Spleen (tissue), 11 donors: ENCODE measurements around the gene RNF43. TPM values are rescaled to one million over a fixed set of nuclear protein-coding genes. Genes with fewer than 3 reads are reported as not detected.
"Not testable (repeated sequence)": the region's sequence is repeated elsewhere in the genome, so short reads cannot be mapped to it uniquely, and the experiment has no call there.

Source experiments
- DNase-seq: peaks from one replicate; pipeline ENCODE4 v3.0.0-alpha.2; 2020
- H3K27ac ChIP-seq, 8 donors: fragments of 200-600 bp; sonication (generic) in 7 of 8; 1 replicate in 4 of 8; 2 replicates in 4 of 8; pipeline versions ENCODE4 v1.5.0 to v1.8.0; 2016 to 2021; ENCODE audit warnings: inconsistent platforms in 4 of 8, mild to moderate bottlenecking in 4 of 8, moderate library complexity in 1 of 8
- H3K27me3 ChIP-seq, 7 donors: fragments of 200-600 bp; sonication (generic) in 6 of 7; replicated peaks in 1 of 7; 1 replicate in 4 of 7; 2 replicates in 3 of 7; pipeline versions ENCODE4 v1.5.0 to v1.8.0; 2016 to 2021; ENCODE audit warnings: inconsistent platforms in 3 of 7, mild to moderate bottlenecking in 1 of 7
- H3K36me3 ChIP-seq, 6 donors: fragments of 200-600 bp; sonication (generic) in 5 of 6; 1 replicate in 4 of 6; 2 replicates in 2 of 6; pipeline versions ENCODE4 v1.5.0 to v1.8.0; 2016 to 2021; ENCODE audit warnings: inconsistent platforms in 2 of 6
- H3K4me1 ChIP-seq, 6 donors: fragments of 200-600 bp; sonication (generic) in 5 of 6; 1 replicate in 3 of 6; 2 replicates in 3 of 6; pipeline versions ENCODE4 v1.5.0 to v1.8.0; 2016 to 2021; ENCODE audit warnings: inconsistent platforms in 3 of 6
- H3K4me3 ChIP-seq, 8 donors: fragments of 200-600 bp; sonication (generic) in 7 of 8; 1 replicate in 4 of 8; 2 replicates in 4 of 8; pipeline versions ENCODE4 v1.5.0 to v1.8.0; 2016 to 2021; ENCODE audit warnings: inconsistent platforms in 4 of 8, mild to moderate bottlenecking in 4 of 8, moderate library complexity in 2 of 8
- H3K9me3 ChIP-seq, 8 donors: fragments of 200-600 bp; sonication (generic) in 7 of 8; 1 replicate in 4 of 8; 2 replicates in 4 of 8; pipeline versions ENCODE4 v1.5.0 to v1.8.0; 2016 to 2021; ENCODE audit warnings: inconsistent platforms in 4 of 8
- CTCF ChIP-seq, 11 experiments: fragments of 200-600 bp in 7 of 11; fragments of 450-650 bp in 4 of 11; sonication (generic) in 4 of 11; IDR thresholded peaks in 8 of 11; conservative IDR thresholded peaks in 3 of 11; 1 replicate in 7 of 11; 2 replicates in 4 of 11; pipeline versions ENCODE4 v1.4.0 to v1.8.0; 2016 to 2021; ENCODE audit warnings: antibody characterized with exemption in 11 of 11, inconsistent platforms in 4 of 11, mild to moderate bottlenecking in 1 of 11
- POLR2A ChIP-seq, 3 donors: fragments of 450-650 bp; IDR thresholded peaks; one replicate each; pipeline ENCODE4 v1.5.1; 2017; ENCODE audit warnings: antibody characterized with exemption in 3 of 3, mild to moderate bottlenecking in 1 of 3
- POLR2AphosphoS5 ChIP-seq, 3 donors: sonication (generic); formaldehyde crosslinking; IDR thresholded peaks; one replicate each; pipeline ENCODE4 v1.5.1; 2017; ENCODE audit warnings: antibody characterized with exemption in 3 of 3
- WGBS, 5 donors: extraction: QIAGEN DNeasy Blood & Tissue Kit in 3 of 5; methylation state at CpG; one replicate each; pipeline versions ENCODE4 v1.1.5 to v1.1.7; 2013 to 2018; 5-methylcytosine and 5-hydroxymethylcytosine counted together
- intact Hi-C: fragments of 100-400 bp; cut with DNase I; formaldehyde crosslinking; loops from one replicate; pipeline ENCODE4 v1.15.0; 2023; ENCODE audit warnings: low total_unique reads
- polyA plus RNA-seq, 3 donors: library from polyadenylated mRNA; stranded (reverse); fragments of 200-250 nt; gene quantifications; one replicate each; pipeline ENCODE4 v1.2.1, GENCODE V29; 2013
- total RNA-seq, 7 donors: library from RNA; depleted of rRNA in 3 of 7; stranded (reverse); fragments of >200 nt in 3 of 7; fragmentation: NEBNext Ultra II Directional in 4 of 7; extraction: Animal tissue kit (Norgen Biotek cat#: 25700) in 4 of 7; gene quantifications; one replicate each; pipeline versions ENCODE4 v1.1.0 to v1.2.1, GENCODE V29; 2016 to 2021
- donor health status: healthy with polysubstance abuse.
- donor health status: DM: no; HTN: no; CAD: no; lungs with moderate emphysema.
- donor health status: DM: no; HTN: no; CAD: no.
- donor health status: Bipolar disorder and iron deficiency.
- donor health status: healthy.
- donor health status: DM: no; HTN: no; CAD: no.
- donor health status: DM: yes; HTN: yes; CAD: no.

The RNF43 gene
- total and polyA plus RNA-seq, 10 donors, result 0.38 to 1.8 (median 0.71) TPM

DNA sequence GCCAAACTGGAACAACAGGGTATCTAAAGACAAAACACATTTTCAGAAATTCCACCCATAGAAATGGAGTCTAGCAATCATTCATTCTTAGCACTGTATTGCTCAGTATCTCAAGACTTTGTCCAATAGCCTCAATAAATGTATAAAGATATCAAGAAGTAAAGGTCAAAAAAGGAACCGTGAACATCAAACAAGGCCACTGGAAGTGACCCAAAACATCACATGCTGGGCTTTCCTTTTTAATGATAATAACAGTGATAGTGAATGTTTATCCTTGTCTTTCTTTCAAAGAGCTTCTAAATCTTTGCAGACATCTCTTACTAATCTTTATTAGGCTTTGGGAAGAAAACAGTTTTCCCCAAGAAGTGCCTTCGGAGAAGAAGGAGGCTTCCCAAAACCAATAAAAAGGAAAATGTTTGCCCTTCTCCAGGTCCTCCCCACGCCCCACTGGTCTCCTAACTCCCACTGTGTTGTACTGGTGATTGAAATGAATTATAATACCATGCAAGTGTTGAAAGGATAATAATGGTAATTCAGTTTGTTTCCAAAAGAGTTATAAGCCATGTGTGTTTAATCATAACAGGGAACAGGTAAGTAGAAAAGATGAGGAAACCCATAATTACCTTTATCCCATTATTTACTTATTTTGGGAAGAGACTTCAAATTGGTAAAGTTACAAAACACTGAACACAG is 18.6 kb downstream of the RNF43 start:
- H3K27ac ChIP-seq, result no peak overlapping the region
- intact Hi-C loops, result no loop called here
- H3K4me1 ChIP-seq, result no peaks in the 10 kb centered on the region
- no peaks in the 10 kb centered on the region for H3K36me3 ChIP-seq
- TF ChIP-seq CTCF (IDR thresholded peaks at IDR 0.05 in 8 of 11, conservative IDR thresholded peaks at IDR 0.05 in 3 of 11), result no peak
- no peak for TF ChIP-seq POLR2AphosphoS5 (IDR thresholded peaks at IDR 0.05)
- TF ChIP-seq POLR2A (IDR thresholded peaks at IDR 0.05), result no peak
- WGBS, 5 donors, result 62 to 80% (median 72%) methylated on average over 3 of the region's 3 CpGs
- H3K9me3 ChIP-seq, result no peaks in the 10 kb centered on the region
- DNase-seq, result no peak
- H3K27me3 ChIP-seq, result no peaks in the 10 kb centered on the region
- no peak overlapping the region for H3K4me3 ChIP-seq

DNA sequence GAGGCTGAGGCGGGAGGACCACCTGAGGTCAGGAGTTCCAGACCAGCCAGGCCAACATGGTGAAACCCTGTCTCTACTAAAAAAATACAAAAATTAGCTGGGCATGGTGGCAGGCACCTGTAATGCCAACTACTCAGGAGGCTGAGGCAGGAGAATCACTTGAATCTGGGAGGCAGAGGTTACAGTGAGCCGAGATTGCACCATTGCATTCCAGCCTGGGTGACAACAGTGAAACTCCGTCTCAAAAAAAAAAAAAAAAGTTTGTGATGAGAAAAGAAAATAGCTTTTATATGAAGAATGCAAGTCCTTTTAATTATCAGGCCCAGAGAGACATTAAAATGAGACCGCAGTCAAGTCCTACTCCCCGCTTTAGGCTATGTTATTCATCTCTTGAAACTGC is 19.9 kb downstream of the RNF43 start:
- DNase-seq, H3K4me1 ChIP-seq, intact Hi-C loops, H3K27ac ChIP-seq, H3K4me3 ChIP-seq, H3K36me3 ChIP-seq, H3K9me3 ChIP-seq, H3K27me3 ChIP-seq: not testable (repeated sequence)
- 87 to 95% (median 93%) methylated on average over 5 of the region's 5 CpGs for WGBS, 5 donors

GRCh38 chr17:58396173-58396572 is 21.2 kb downstream of the RNF43 start:
- 82 to 91% (median 88%) methylated on average over 4 of the region's 4 CpGs for WGBS, 5 donors
- no peaks in the 10 kb centered on the region for H3K4me1 ChIP-seq
- no peak overlapping the region for H3K4me3 ChIP-seq
- H3K36me3 ChIP-seq, result no peaks in the 10 kb centered on the region
- TF ChIP-seq POLR2A (IDR thresholded peaks at IDR 0.05) (no peak), POLR2AphosphoS5 (IDR thresholded peaks at IDR 0.05) (no peak), CTCF (IDR thresholded peaks at IDR 0.05 in 8 of 11, conservative IDR thresholded peaks at IDR 0.05 in 3 of 11) (no peak)
- intact Hi-C loops, result no loop called here
- H3K27me3 ChIP-seq, result no peaks in the 10 kb centered on the region
- DNase-seq, result no peak
- H3K27ac ChIP-seq, result no peak overlapping the region
- no peaks in the 10 kb centered on the region for H3K9me3 ChIP-seq

DNA sequence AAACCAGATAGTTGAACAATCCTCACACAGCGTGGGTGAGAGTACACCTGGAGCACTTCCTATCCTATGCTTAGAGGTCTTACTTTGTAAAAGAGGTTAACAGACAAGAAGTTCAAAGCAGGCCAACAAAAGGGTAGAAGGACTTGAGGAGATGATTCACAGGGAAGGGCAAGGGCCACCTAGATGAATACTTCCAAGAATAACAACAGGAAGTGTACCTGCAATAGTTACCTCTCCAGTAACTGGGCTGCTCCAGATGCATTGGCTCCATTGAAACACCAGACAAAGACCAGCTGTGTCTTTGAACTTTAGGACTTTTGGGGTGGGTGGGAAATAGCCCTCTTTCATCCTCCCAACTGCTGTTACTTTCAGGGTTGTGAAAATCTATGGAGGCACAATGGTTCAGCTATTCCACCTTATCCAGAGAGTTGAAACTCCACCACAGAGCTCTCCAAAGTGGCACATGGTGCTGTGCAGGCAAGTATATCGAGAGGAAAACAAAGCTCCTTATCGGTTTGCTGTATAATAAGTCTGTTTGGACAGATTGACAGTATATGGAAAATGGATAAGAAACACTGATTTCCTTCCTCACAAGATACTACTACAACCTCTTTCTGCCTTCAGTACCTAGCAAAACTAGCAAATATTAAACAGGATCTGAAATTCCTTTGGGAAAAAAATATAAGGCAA is 22.7 kb downstream of the RNF43 start:
- no peaks in the 10 kb centered on the region for H3K4me1 ChIP-seq
- no peaks in the 10 kb centered on the region for H3K27me3 ChIP-seq
- intact Hi-C loops, result no loop called here
- H3K36me3 ChIP-seq, result no peaks in the 10 kb centered on the region
- 86 to 95% (median 87%) methylated on average over 3 of the region's 3 CpGs for WGBS, 5 donors
- no peaks in the 10 kb centered on the region for H3K9me3 ChIP-seq
- no peak overlapping the region for H3K4me3 ChIP-seq
- no peak overlapping the region for H3K27ac ChIP-seq
- TF ChIP-seq POLR2A (IDR thresholded peaks at IDR 0.05), result no peak
- TF ChIP-seq POLR2AphosphoS5 (IDR thresholded peaks at IDR 0.05), result no peak
- TF ChIP-seq CTCF (IDR thresholded peaks at IDR 0.05 in 8 of 11, conservative IDR thresholded peaks at IDR 0.05 in 3 of 11), result no peak
- no peak for DNase-seq
